Measurements from ENCODE around the gene BLMH. TPM values are rescaled to one million over a fixed set of nuclear protein-coding genes. Genes with fewer than 3 reads are reported as not detected.
A peak's percentile ranks its signal among the peaks of the same experiment; 100 is the strongest.

The BLMH gene
- total and polyA plus RNA-seq, 2 experiments from 2014 or later, result 39.7 to 47.3 TPM

GRCh38 chr17:30315106-30315505 lies 23.4 kb upstream of the BLMH start:
- no peaks in the 10 kb centered on the region for H3K4me1 ChIP-seq (ENCODE audit: low read depth)
- H3K36me3 ChIP-seq, result no peaks in the 10 kb centered on the region
- TF ChIP-seq CTCF (IDR thresholded peaks at IDR 0.05; ENCODE audit: low read depth, low read length), result no peak
- H3K27me3 ChIP-seq, result no peaks in the 10 kb centered on the region
- H3K27ac ChIP-seq, result no peak overlapping the region
- no peak overlapping the region for H3K4me3 ChIP-seq
- DNase-seq (ENCODE audit: low read depth in 1 of 2, low spot score in 1 of 2), result no peak
- no peaks in the 10 kb centered on the region for H3K9me3 ChIP-seq (ENCODE audit: low read depth)

DNA sequence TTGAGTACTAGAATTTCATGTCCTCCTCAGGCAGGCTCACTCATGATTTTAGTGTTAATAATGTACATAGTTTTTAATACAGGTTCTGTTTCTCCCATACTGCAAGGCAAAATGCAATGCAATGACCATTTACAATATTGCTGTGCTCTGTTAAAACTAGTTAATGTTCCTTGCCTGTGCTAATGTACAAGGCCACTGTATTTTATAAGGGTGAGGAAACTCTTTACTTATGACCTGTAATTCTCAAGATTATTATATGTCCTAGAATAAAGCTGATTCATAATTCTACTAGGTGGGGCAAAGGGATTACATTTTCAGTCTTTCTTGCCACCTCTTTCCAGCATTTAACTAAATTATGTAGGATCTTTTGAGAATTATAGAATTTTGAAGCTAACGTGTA lies 22.7 kb upstream of the BLMH start:
- Histone ChIP-seq H3K36me3 (no peaks in the 10 kb centered on the region), H3K4me1 (ENCODE audit: low read depth) (no peaks in the 10 kb centered on the region), H3K27ac (no peak overlapping the region), H3K9me3 (ENCODE audit: low read depth) (no peaks in the 10 kb centered on the region), H3K27me3 (no peaks in the 10 kb centered on the region), H3K4me3 (no peak overlapping the region)
- DNase-seq (ENCODE audit: low read depth in 1 of 2, low spot score in 1 of 2), result no peak
- TF ChIP-seq CTCF (IDR thresholded peaks at IDR 0.05; ENCODE audit: low read depth, low read length), result no peak

GRCh38 chr17:30312226-30312625 lies 20.5 kb upstream of the BLMH start:
- no peak for DNase-seq (ENCODE audit: low read depth in 1 of 2, low spot score in 1 of 2)
- Histone ChIP-seq H3K4me1 (ENCODE audit: low read depth) (no peaks in the 10 kb centered on the region), H3K27me3 (no peaks in the 10 kb centered on the region), H3K27ac (no peak overlapping the region), H3K9me3 (ENCODE audit: low read depth) (no peaks in the 10 kb centered on the region), H3K4me3 (no peak overlapping the region), H3K36me3 (no peaks in the 10 kb centered on the region)
- no peak for TF ChIP-seq CTCF (IDR thresholded peaks at IDR 0.05; ENCODE audit: low read depth, low read length)

DNA sequence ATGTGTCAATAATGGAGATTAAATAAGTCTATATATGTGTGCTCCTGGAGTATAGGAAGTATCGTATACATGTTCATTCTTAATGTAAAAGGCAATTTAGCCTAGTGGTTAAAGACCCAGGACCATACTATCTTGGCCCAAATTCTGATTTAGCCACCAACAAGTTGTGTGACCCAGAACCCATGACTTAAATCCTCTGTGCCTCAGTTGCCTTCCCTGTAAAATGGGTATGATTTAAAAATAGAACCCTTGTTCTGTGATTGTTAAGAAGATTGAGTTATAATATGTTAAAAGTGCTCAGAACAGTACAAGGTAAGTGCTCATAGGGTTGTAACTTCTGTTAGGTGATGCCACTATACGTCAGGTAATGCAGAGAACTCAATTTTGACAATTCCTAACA lies 18.8 kb upstream of the BLMH start:
- Histone ChIP-seq H3K9me3 (ENCODE audit: low read depth) (no peaks in the 10 kb centered on the region), H3K27me3 (no peaks in the 10 kb centered on the region), H3K36me3 (no peaks in the 10 kb centered on the region), H3K27ac (no peak overlapping the region), H3K4me3 (no peak overlapping the region), H3K4me1 (ENCODE audit: low read depth) (no peaks in the 10 kb centered on the region)
- no peak for TF ChIP-seq CTCF (IDR thresholded peaks at IDR 0.05; ENCODE audit: low read depth, low read length)
- DNase-seq (ENCODE audit: low read depth in 1 of 2, low spot score in 1 of 2), result no peak

DNA sequence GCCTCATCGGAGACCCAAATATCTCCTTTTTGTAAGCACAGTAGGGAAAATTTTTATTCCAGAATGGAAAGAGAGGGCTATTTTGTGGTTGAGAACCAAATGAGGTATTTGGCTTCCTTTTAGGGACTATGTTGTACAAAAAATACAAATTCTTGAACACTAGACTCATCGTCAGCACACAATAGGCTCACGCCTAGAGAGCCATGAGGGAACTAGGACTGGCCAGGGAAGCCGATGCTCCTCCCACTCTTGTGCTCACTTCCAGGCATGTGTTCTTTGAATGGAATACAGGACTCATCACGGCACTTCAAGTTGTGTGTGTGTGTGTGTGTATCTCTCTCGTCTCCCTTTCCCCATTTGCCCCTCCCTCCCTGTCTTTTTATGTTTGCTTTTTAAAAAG lies 17.8 kb upstream of the BLMH start:
- peak in 1 of 2 donors; percentile 21 for DNase-seq (ENCODE audit: low read depth in 1 of 2, low spot score in 1 of 2)
- no peak for TF ChIP-seq CTCF (IDR thresholded peaks at IDR 0.05; ENCODE audit: low read depth, low read length)
- no peaks in the 10 kb centered on the region for H3K36me3 ChIP-seq

DNA sequence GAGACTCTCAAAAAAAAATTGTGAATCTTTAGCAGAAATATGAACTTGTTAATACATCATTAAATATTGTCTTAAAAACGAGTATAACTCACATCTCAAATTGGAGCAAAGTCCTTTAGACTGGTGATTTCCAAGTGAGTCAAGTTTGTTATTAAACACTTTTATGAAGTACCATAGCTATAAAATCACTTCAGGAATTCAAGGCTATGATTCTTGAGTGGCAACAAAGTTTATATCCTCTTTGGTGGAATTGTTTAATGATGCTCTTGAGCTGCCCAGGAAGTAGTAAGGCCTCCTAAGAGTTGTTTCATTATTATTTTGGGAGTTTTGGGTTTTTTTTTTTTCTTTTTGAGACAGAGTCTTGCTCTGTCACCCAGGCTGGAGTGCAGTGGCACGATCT lies 16.7 kb upstream of the BLMH start:
- Histone ChIP-seq H3K27ac (no peak overlapping the region), H3K9me3 (ENCODE audit: low read depth) (no peaks in the 10 kb centered on the region), H3K27me3 (no peaks in the 10 kb centered on the region), H3K4me3 (no peak overlapping the region), H3K4me1 (ENCODE audit: low read depth) (no peaks in the 10 kb centered on the region), H3K36me3 (no peaks in the 10 kb centered on the region)
- TF ChIP-seq CTCF (IDR thresholded peaks at IDR 0.05; ENCODE audit: low read depth, low read length), result no peak
- DNase-seq (ENCODE audit: low read depth in 1 of 2, low spot score in 1 of 2), result no peak

More for the DNA sequence above, 17.8 kb upstream of the BLMH start:
- no peak overlapping the region for H3K27ac ChIP-seq
- no peak overlapping the region for H3K4me3 ChIP-seq
- H3K4me1 ChIP-seq (ENCODE audit: low read depth), result no peaks in the 10 kb centered on the region
- H3K27me3 ChIP-seq, result no peaks in the 10 kb centered on the region
- no peaks in the 10 kb centered on the region for H3K9me3 ChIP-seq (ENCODE audit: low read depth)
